ENCODE results near the gene PCNT. TPM values are rescaled to one million over a fixed set of nuclear protein-coding genes. Genes with fewer than 3 reads are reported as not detected.
"Not testable (repeated sequence)": the region's sequence is repeated elsewhere in the genome, so short reads cannot be mapped to it uniquely, and the experiment has no call there.

Gene PCNT
- total RNA-seq, 5 donors from 2014 or later (not counting 1 experiment from before 2014, with no cell fraction given) = 52.8 to 65.0 (median 58.6) TPM

- H3K36me3 Mint-ChIP-seq = peaks cover 32% of the 10 kb centered on the region
Observed at GRCh38 chr21:46433116-46433515, 109.2 kb downstream of the PCNT start.

GRCh38 chr21:46434322-46434958, 110.5 kb downstream of the PCNT start:
- no peaks in the 10 kb centered on the region for H3K27me3 Mint-ChIP-seq
- H3K4me3 ChIP-seq (ENCODE audit: control insufficient read depth in 1 of 2, extremely low read depth in 1 of 2, low read length in 1 of 2) = no peak overlapping the region
- H3K4me1 Mint-ChIP-seq = peaks cover 0 to 14% (median 11%) of the 10 kb centered on the region in 3 donors
- no peak overlapping the region for H3K4me3 Mint-ChIP-seq
- ChIA-PET POLR2A (no interaction called here), CTCF (interaction anchor here in 1 of 2 donors (0.6 kb wide), 1 partner anchor 34 kb away, joined by 3 read pairs; no protein-coding TSS in a partner anchor)
- H3K4me1 ChIP-seq (ENCODE audit: control insufficient read depth in 1 of 2, extremely low read depth in 1 of 2, insufficient read depth in 2 of 2, low read length in 2 of 2) = peaks cover 0 to 13% of the 10 kb centered on the region in 2 experiments
- H3K36me3 Mint-ChIP-seq = peaks cover 38% of the 10 kb centered on the region
- H3K27me3 ChIP-seq (replicated peaks in 1 of 2; ENCODE audit: control insufficient read depth in 2 of 2, extremely low read depth in 1 of 2, insufficient read depth in 2 of 2, low read length in 1 of 2) = no peaks in the 10 kb centered on the region
- no peak for DNase-seq
- H3K27ac Mint-ChIP-seq = peak overlapping the region in 1 of 2 donors; percentile 39
- no peaks in the 10 kb centered on the region for H3K9me3 ChIP-seq
- no peak for ATAC-seq (replicated peaks in 1 of 4)
- peaks cover 7 to 62% of the 10 kb centered on the region in 2 donors for H3K36me3 ChIP-seq (ENCODE audit: control insufficient read depth in 2 of 2, extremely low read depth in 1 of 2, insufficient read depth in 1 of 2, low read length in 1 of 2)
- no peak overlapping the region for H3K27ac ChIP-seq (ENCODE audit: low read length)
- H3K9me3 Mint-ChIP-seq = no peaks in the 10 kb centered on the region
- 95% methylated on average over 23 of the region's 23 CpGs for WGBS (ENCODE audit: insufficient coverage)

More at GRCh38 chr21:46433116-46433515, 109.2 kb downstream of the PCNT start:
- H3K4me3 Mint-ChIP-seq; H3K9me3 Mint-ChIP-seq; CTCF ChIA-PET; H3K27me3 Mint-ChIP-seq; H3K9me3 ChIP-seq; H3K27me3 ChIP-seq (replicated peaks in 1 of 2; ENCODE audit: control insufficient read depth in 2 of 2, extremely low read depth in 1 of 2, insufficient read depth in 2 of 2, low read length in 1 of 2); DNase-seq; ATAC-seq (replicated peaks in 1 of 4); POLR2A ChIA-PET; H3K27ac ChIP-seq (ENCODE audit: low read length); H3K27ac Mint-ChIP-seq: not testable (repeated sequence)
- H3K4me1 ChIP-seq (ENCODE audit: control insufficient read depth in 1 of 2, extremely low read depth in 1 of 2, insufficient read depth in 2 of 2, low read length in 2 of 2) = peaks cover 0 to 13% of the 10 kb centered on the region in 2 experiments
- H3K4me1 Mint-ChIP-seq = peaks cover 0 to 14% (median 11%) of the 10 kb centered on the region in 3 donors
- WGBS (ENCODE audit: insufficient coverage) = 100% methylated on average over 6 of the region's 11 CpGs
- peak overlapping the region in 1 of 2 donors; percentile 33 for H3K4me3 ChIP-seq (ENCODE audit: control insufficient read depth in 1 of 2, extremely low read depth in 1 of 2, low read length in 1 of 2)
- peaks cover 13 to 58% of the 10 kb centered on the region in 2 donors for H3K36me3 ChIP-seq (ENCODE audit: control insufficient read depth in 2 of 2, extremely low read depth in 1 of 2, insufficient read depth in 1 of 2, low read length in 1 of 2)

GRCh38 chr21:46435786-46436227, 111.9 kb downstream of the PCNT start:
- Histone ChIP-seq H3K4me1 (ENCODE audit: control insufficient read depth in 1 of 2, extremely low read depth in 1 of 2, insufficient read depth in 2 of 2, low read length in 2 of 2) (peaks cover 0 to 13% of the 10 kb centered on the region in 2 experiments), H3K27ac (ENCODE audit: low read length) (no peak overlapping the region), H3K4me3 (ENCODE audit: control insufficient read depth in 1 of 2, extremely low read depth in 1 of 2, low read length in 1 of 2) (no peak overlapping the region), H3K27me3 (replicated peaks in 1 of 2; ENCODE audit: control insufficient read depth in 2 of 2, extremely low read depth in 1 of 2, insufficient read depth in 2 of 2, low read length in 1 of 2) (no peaks in the 10 kb centered on the region), H3K36me3 (ENCODE audit: control insufficient read depth in 2 of 2, extremely low read depth in 1 of 2, insufficient read depth in 1 of 2, low read length in 1 of 2) (peaks cover 4 to 65% of the 10 kb centered on the region in 2 donors), H3K9me3 (no peaks in the 10 kb centered on the region)
- H3K4me3 Mint-ChIP-seq = no peak overlapping the region
- ChIA-PET CTCF (no interaction called here), POLR2A (no interaction called here)
- whole genome bisulfite sequencing (ENCODE audit: insufficient coverage) = 98% methylated on average over 25 of the region's 29 CpGs
- ATAC-seq (replicated peaks in 1 of 4) (no peak), DNase-seq (no peak)
- peaks cover 0 to 14% (median 11%) of the 10 kb centered on the region in 3 donors for H3K4me1 Mint-ChIP-seq
- no peaks in the 10 kb centered on the region for H3K27me3 Mint-ChIP-seq
- H3K9me3 Mint-ChIP-seq = no peaks in the 10 kb centered on the region
- peaks cover 41% of the 10 kb centered on the region for H3K36me3 Mint-ChIP-seq
- no peak overlapping the region for H3K27ac Mint-ChIP-seq

GRCh38 chr21:46436621-46437020, 112.7 kb downstream of the PCNT start:
- no peaks in the 10 kb centered on the region for H3K27me3 ChIP-seq (replicated peaks in 1 of 2; ENCODE audit: control insufficient read depth in 2 of 2, extremely low read depth in 1 of 2, insufficient read depth in 2 of 2, low read length in 1 of 2)
- Mint-ChIP-seq H3K27me3 (no peaks in the 10 kb centered on the region), H3K9me3 (no peaks in the 10 kb centered on the region), H3K4me3 (peak overlapping the region in 1 of 3 donors; percentile 52), H3K4me1 (peaks cover 0 to 11% (median 10%) of the 10 kb centered on the region in 3 donors), H3K27ac (peak overlapping the region in 1 of 2 donors; percentile 4), H3K36me3 (peaks cover 41% of the 10 kb centered on the region)
- DNase-seq = no peak
- H3K9me3 ChIP-seq = no peaks in the 10 kb centered on the region
- whole genome bisulfite sequencing (ENCODE audit: insufficient coverage) = 86% methylated on average over 14 of the region's 15 CpGs
- H3K36me3 ChIP-seq (ENCODE audit: control insufficient read depth in 2 of 2, extremely low read depth in 1 of 2, insufficient read depth in 1 of 2, low read length in 1 of 2) = peaks cover 4 to 70% of the 10 kb centered on the region in 2 donors
- peaks cover 0 to 13% of the 10 kb centered on the region in 2 experiments for H3K4me1 ChIP-seq (ENCODE audit: control insufficient read depth in 1 of 2, extremely low read depth in 1 of 2, insufficient read depth in 2 of 2, low read length in 2 of 2)
- no peak overlapping the region for H3K27ac ChIP-seq (ENCODE audit: low read length)
- ChIA-PET POLR2A (no interaction called here), CTCF (no interaction called here)
- ATAC-seq (replicated peaks in 1 of 4) = no peak
- H3K4me3 ChIP-seq (ENCODE audit: control insufficient read depth in 1 of 2, extremely low read depth in 1 of 2, low read length in 1 of 2) = no peak overlapping the region

- no peak overlapping the region for H3K27ac ChIP-seq (ENCODE audit: low read length)
- no peak for DNase-seq
- POLR2A ChIA-PET = no interaction called here
- H3K27me3 Mint-ChIP-seq = no peaks in the 10 kb centered on the region
- peak overlapping the region in 1 of 2 donors; percentile 77 for H3K27ac Mint-ChIP-seq
- peaks cover 0 to 7% (median 7%) of the 10 kb centered on the region in 3 donors for H3K4me1 Mint-ChIP-seq
- H3K27me3 ChIP-seq (replicated peaks in 1 of 2; ENCODE audit: control insufficient read depth in 2 of 2, extremely low read depth in 1 of 2, insufficient read depth in 2 of 2, low read length in 1 of 2) = no peaks in the 10 kb centered on the region
- H3K9me3 Mint-ChIP-seq = no peaks in the 10 kb centered on the region
- no peak overlapping the region for H3K4me3 ChIP-seq (ENCODE audit: control insufficient read depth in 1 of 2, extremely low read depth in 1 of 2, low read length in 1 of 2)
- WGBS (ENCODE audit: insufficient coverage) = 58% methylated on average over 10 of the region's 13 CpGs
- peaks cover 8 to 71% of the 10 kb centered on the region in 2 donors for H3K36me3 ChIP-seq (ENCODE audit: control insufficient read depth in 2 of 2, extremely low read depth in 1 of 2, insufficient read depth in 1 of 2, low read length in 1 of 2)
- peaks cover 36% of the 10 kb centered on the region for H3K36me3 Mint-ChIP-seq
- no peaks in the 10 kb centered on the region for H3K9me3 ChIP-seq
- peak overlapping the region in 2 of 3 donors; percentile 28 to 52 for H3K4me3 Mint-ChIP-seq
- CTCF ChIA-PET = no interaction called here
- peaks cover 0 to 13% of the 10 kb centered on the region in 2 experiments for H3K4me1 ChIP-seq (ENCODE audit: control insufficient read depth in 1 of 2, extremely low read depth in 1 of 2, insufficient read depth in 2 of 2, low read length in 2 of 2)
- peak in 2 of 4 experiments; percentile 21 to 47 for ATAC-seq (replicated peaks in 1 of 4)
Observed at GRCh38 chr21:46437096-46437498, 113.1 kb downstream of the PCNT start.

- peaks cover 8 to 72% of the 10 kb centered on the region in 2 donors for H3K36me3 ChIP-seq (ENCODE audit: control insufficient read depth in 2 of 2, extremely low read depth in 1 of 2, insufficient read depth in 1 of 2, low read length in 1 of 2)
- H3K4me3 Mint-ChIP-seq = peak overlapping the region in 2 of 3 donors; percentile 28 to 52
Observed at GRCh38 chr21:46437511-46437910, 113.6 kb downstream of the PCNT start.

More at GRCh38 chr21:46437511-46437910, 113.6 kb downstream of the PCNT start:
- no peak overlapping the region for H3K27ac ChIP-seq (ENCODE audit: low read length)
- 92% methylated on average over 13 of the region's 13 CpGs for WGBS (ENCODE audit: insufficient coverage)
- peak in 3 of 4 experiments; percentile 27 to 67 (median 33) for ATAC-seq (replicated peaks in 1 of 4)
- ChIA-PET CTCF (no interaction called here), POLR2A (interaction anchor here in 1 of 2 donors (0.5 to 0.7 kb wide), 2 partner anchors 203 to 408 kb away, joined by 3 to 5 read pairs; no protein-coding TSS in a partner anchor)
- no peak overlapping the region for H3K4me3 ChIP-seq (ENCODE audit: control insufficient read depth in 1 of 2, extremely low read depth in 1 of 2, low read length in 1 of 2)
- peaks cover 35% of the 10 kb centered on the region for H3K36me3 Mint-ChIP-seq
- peak in 1 of 35 experiments; percentile 6 for DNase-seq
- H3K27me3 ChIP-seq (replicated peaks in 1 of 2; ENCODE audit: control insufficient read depth in 2 of 2, extremely low read depth in 1 of 2, insufficient read depth in 2 of 2, low read length in 1 of 2) = no peaks in the 10 kb centered on the region
- H3K9me3 ChIP-seq = no peaks in the 10 kb centered on the region
- H3K4me1 ChIP-seq (ENCODE audit: control insufficient read depth in 1 of 2, extremely low read depth in 1 of 2, insufficient read depth in 2 of 2, low read length in 2 of 2) = peaks cover 0 to 13% of the 10 kb centered on the region in 2 experiments
- H3K27me3 Mint-ChIP-seq = no peaks in the 10 kb centered on the region
- H3K4me1 Mint-ChIP-seq = peaks cover 0 to 7% (median 6%) of the 10 kb centered on the region in 3 donors
- H3K27ac Mint-ChIP-seq = peak overlapping the region in 1 of 2 donors; percentile 77
- H3K9me3 Mint-ChIP-seq = no peaks in the 10 kb centered on the region

All from T-cell (primary cell).